ENCODE results near the gene TRANK1. TPM values are rescaled to one million over a fixed set of nuclear protein-coding genes. Genes with fewer than 3 reads are reported as not detected.

TRANK1 gene
- total and polyA plus RNA-seq, 2 of the 8 experiments (the other 6 are each of a cell fraction or from before 2014, with no cell fraction given), result 2.9 to 8.8 TPM

DNA sequence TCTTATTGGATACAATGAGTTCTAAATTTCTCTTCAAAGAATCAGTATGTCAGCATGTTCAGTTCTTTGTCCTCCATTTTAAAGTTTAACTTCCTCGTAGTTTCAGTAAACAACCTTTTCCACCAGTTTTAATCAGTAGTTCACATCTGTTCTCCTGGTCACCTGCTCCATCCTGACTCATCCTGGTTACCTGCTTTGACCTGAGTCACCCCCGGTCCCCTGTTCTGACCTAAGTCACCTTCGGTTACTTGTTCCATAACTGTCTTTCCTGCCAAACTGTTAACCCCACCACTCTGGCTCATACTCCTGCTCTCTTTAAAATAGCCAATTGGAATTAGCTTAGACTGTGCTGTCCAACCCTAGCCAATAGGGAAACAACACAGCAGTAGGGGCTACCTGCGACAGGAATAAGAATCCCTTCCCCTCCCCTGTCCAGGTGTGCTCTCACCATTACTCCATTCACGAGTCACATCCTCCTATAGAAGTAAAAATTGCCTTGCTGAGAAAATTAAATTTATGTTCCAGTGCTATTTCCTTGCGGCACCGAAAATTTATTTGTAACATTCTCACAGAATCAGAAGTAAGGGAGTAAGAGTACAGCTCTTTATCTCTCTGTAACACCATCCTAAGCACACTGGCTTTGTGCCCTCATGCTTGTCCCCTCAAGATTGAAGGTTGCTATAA lies 23.8 kb downstream of the TRANK1 start:
- no peak overlapping the region for H3K27ac ChIP-seq (ENCODE audit: low read depth, low read length)
- H4K20me1 ChIP-seq (replicated peaks in 1 of 2; ENCODE audit: control insufficient read depth in 1 of 2, insufficient read depth in 2 of 2, low read length in 2 of 2), result no peaks in the 10 kb centered on the region
- H3K23ac ChIP-seq (ENCODE audit: insufficient read length), result no peak overlapping the region
- no peaks in the 10 kb centered on the region for H3K79me1 ChIP-seq (ENCODE audit: low read depth, low read length)
- H4K8ac ChIP-seq (ENCODE audit: extremely low read depth, insufficient read depth, low read length), result no peak overlapping the region
- no peak overlapping the region for H2BK15ac ChIP-seq (ENCODE audit: low read length)
- DNase-seq (ENCODE audit: low read depth in 1 of 2, low spot score in 2 of 2) (no peak), FAIRE-seq (no peak)
- no peak overlapping the region for H2BK12ac ChIP-seq (ENCODE audit: low read depth, low read length)
- H2AK5ac ChIP-seq (ENCODE audit: low read depth, low read length), result no peak overlapping the region
- no peak overlapping the region for H4K5ac ChIP-seq (ENCODE audit: insufficient read length, low read depth, low read length)
- H3K23me2 ChIP-seq (ENCODE audit: low read depth, low read length), result no peaks in the 10 kb centered on the region
- H2BK120ac ChIP-seq (replicated peaks; ENCODE audit: low read depth, low read length), result no peak overlapping the region
- no peak overlapping the region for H3K18ac ChIP-seq (ENCODE audit: extremely low read depth, low read length)
- ChIA-PET CTCF (ENCODE audit: partially characterized antibody) (interaction anchor here (1.2 to 7.7 kb wide), 4 partner anchors 9 to 107 kb away, joined by 4 to 62 read pairs (median 36); no protein-coding TSS in a partner anchor), POLR2A (ENCODE audit: partially characterized antibody) (interaction anchor here (0.6 kb wide), 1 partner anchor 22 kb away, joined by 3 read pairs; no protein-coding TSS in a partner anchor)
- peaks cover 0 to 4% (median 0%) of the 10 kb centered on the region in 4 experiments; a peak in 1 of 7 replicates for H3K4me1 ChIP-seq (replicated peaks in 1 of 4; ENCODE audit: control insufficient read depth in 3 of 4, insufficient read depth in 4 of 4, low read length in 3 of 4)
- H4K91ac ChIP-seq (replicated peaks; ENCODE audit: insufficient read length, low read length), result no peak overlapping the region
- H2BK5ac ChIP-seq (ENCODE audit: low read depth, low read length), result no peak overlapping the region
- no peak overlapping the region for H2AFZ ChIP-seq (ENCODE audit: low read length)
- no peak overlapping the region for H3K14ac ChIP-seq (ENCODE audit: insufficient read length)
- no peaks in the 10 kb centered on the region for H3K9me3 ChIP-seq (ENCODE audit: insufficient read depth in 2 of 2, low read depth in 1 of 2, low read length in 1 of 2)
- H3K9ac ChIP-seq (replicated peaks in 1 of 4; ENCODE audit: extremely low read depth in 1 of 4, low read depth in 3 of 4, low read length in 3 of 4), result no peak overlapping the region
- H3K36me3 ChIP-seq (ENCODE audit: control insufficient read depth in 2 of 4, insufficient read depth in 4 of 4, low read length in 3 of 4), result no peaks in the 10 kb centered on the region
- no peak overlapping the region for H3K4ac ChIP-seq (replicated peaks; ENCODE audit: insufficient read length, low read depth, low read length)
- 87% methylated on average over 7 of the region's 7 CpGs; no CpG with 5 or more reads in 1 of the 2 experiments for WGBS, 2 experiments (ENCODE audit: extremely low coverage in 1 of 2, insufficient coverage in 1 of 2, insufficient read length in 1 of 2, insufficient replicate concordance in 2 of 2, low coverage in 1 of 2, low lambda C conversion rate in 2 of 2, missing lambda C conversion rate in 1 of 2)
- no peak overlapping the region for H3K4me3 ChIP-seq (ENCODE audit: extremely low read depth in 1 of 4, insufficient read depth in 2 of 4, low read depth in 3 of 4, low read length in 4 of 4)
- no peak overlapping the region for H3K56ac ChIP-seq (replicated peaks; ENCODE audit: insufficient read length, low read depth, low read length)
- no peak overlapping the region for H3K4me2 ChIP-seq (ENCODE audit: insufficient read depth in 1 of 2, low read depth in 2 of 2, low read length in 2 of 2)
- H2BK20ac ChIP-seq (ENCODE audit: low read length), result no peak overlapping the region
- no peaks in the 10 kb centered on the region for H3K27me3 ChIP-seq (replicated peaks in 1 of 4; ENCODE audit: control insufficient read depth in 3 of 4, extremely low read depth in 1 of 4, insufficient read depth in 3 of 4, low read length in 3 of 4)
- H3K79me2 ChIP-seq (ENCODE audit: control insufficient read depth in 1 of 2, insufficient read depth in 2 of 2, low read length in 2 of 2), result no peaks in the 10 kb centered on the region

Measured in H1 (cell line).